Adrenal gland (tissue), 12 donors: ENCODE data around the gene PKMYT1. TPM values are rescaled to one million over a fixed set of nuclear protein-coding genes. Genes with fewer than 3 reads are reported as not detected.
"Not testable (repeated sequence)": the region's sequence is repeated elsewhere in the genome, so short reads cannot be mapped to it uniquely, and the experiment has no call there.

Experiments
- DNase-seq, 7 donors: peaks; one replicate each; pipeline ENCODE4 v3.0.0-alpha.2; 2019 to 2020
- H3K27ac ChIP-seq, 5 donors: fragments of 200-600 bp; sonication (generic) in 4 of 5; 1 replicate in 3 of 5; 2 replicates in 2 of 5; pipeline versions ENCODE4 v1.5.1 to v1.8.0; 2016 to 2020; ENCODE audit warnings: mild to moderate bottlenecking in 1 of 5
- H3K27me3 ChIP-seq: fragments of 200-600 bp; 2 replicates; pipeline ENCODE4 v1.8.0; 2021
- H3K36me3 ChIP-seq, 2 donors: fragments of 200-600 bp; replicated peaks in 1 of 2; 1 replicate in 1 of 2; 2 replicates in 1 of 2; pipeline versions ENCODE4 v1.5.1 to v1.8.0; 2018 to 2022
- H3K4me1 ChIP-seq, 2 donors: fragments of 200-600 bp; replicated peaks in 1 of 2; 1 replicate in 1 of 2; 2 replicates in 1 of 2; pipeline versions ENCODE4 v1.5.1 to v1.8.0; 2018 to 2021
- H3K4me3 ChIP-seq, 4 donors: fragments of 200-600 bp; sonication (generic) in 3 of 4; one replicate each; pipeline ENCODE4 v1.5.1; 2016 to 2018
- H3K9me3 ChIP-seq, 3 donors: fragments of 200-600 bp; sonication (generic) in 1 of 3; replicated peaks in 1 of 3; 1 replicate in 2 of 3; 2 replicates in 1 of 3; pipeline versions ENCODE4 v1.5.1 to v1.8.0; 2016 to 2021
- CTCF ChIP-seq, 6 experiments: fragments of 450-650 bp in 4 of 6; fragments of 200-600 bp in 2 of 6; sonication (generic) in 1 of 6; IDR thresholded peaks; 1 replicate in 5 of 6; 2 replicates in 1 of 6; pipeline versions ENCODE4 v1.5.1 to v1.8.0; 2016 to 2021; ENCODE audit warnings: antibody characterized with exemption in 6 of 6, mild to moderate bottlenecking in 2 of 6, moderate library complexity in 1 of 6
- POLR2A ChIP-seq, 2 donors: fragments of 450-650 bp; IDR thresholded peaks; one replicate each; pipeline ENCODE4 v1.6.1; 2017; ENCODE audit warnings: antibody characterized with exemption in 2 of 2, mild to moderate bottlenecking in 2 of 2, moderate library complexity in 1 of 2
- WGBS, 4 donors: extraction: QIAGEN DNeasy Blood & Tissue Kit in 2 of 4; methylation state at CpG; one replicate each; pipeline versions ENCODE4 v1.1.5 to v1.1.7; 2013 to 2017; 5-methylcytosine and 5-hydroxymethylcytosine counted together
- intact Hi-C, 2 donors: fragments of 100-400 bp; cut with DNase I; formaldehyde crosslinking; loops; one replicate each; pipeline versions ENCODE4 v1.14.1 to v1.15.0; 2022 to 2023
- polyA plus RNA-seq, 3 donors: library from polyadenylated mRNA; stranded (reverse); fragments of 200-250 nt in 2 of 3; fragments of 350-450 nt in 1 of 3; fragmentation: Illumina TruSeq in 1 of 3; extraction: RNeasy Lipid Tissue Mini Kit (QIAGEN cat#74804) in 1 of 3; gene quantifications; one replicate each; pipeline ENCODE4 v1.2.3, GENCODE V29; 2013 to 2014
- total RNA-seq, 9 donors: library from RNA; depleted of rRNA in 4 of 9; stranded (reverse); fragments of >200 nt in 4 of 9; fragments of 120-200 nt in 1 of 9; fragmentation: NEBNext Ultra II Directional in 1 of 9; extraction: Animal tissue kit (Norgen Biotek cat#: 25700) in 1 of 9; gene quantifications; one replicate each; pipeline versions ENCODE4 v1.1.0 to v1.2.4, GENCODE V29; 2013 to 2023
- donor health status: healthy with polysubstance abuse.
- donor health status: Bipolar disorder and iron deficiency.
- donor health status: DM: yes; HTN: yes; CAD: no.
- donor health status: DM: no; HTN: no; CAD: no.
- donor health status: DM: no; HTN: no; CAD: no.
- donor health status: DM: yes; HTN: yes; CAD: no.

Gene PKMYT1
- total and polyA plus RNA-seq, 12 donors, result 0.46 to 7.0 (median 2.9) TPM

GRCh38 chr16:2928796-2929195 is 51.5 kb downstream of the PKMYT1 start:
- 81 to 94% (median 83%) methylated on average over 6 to 11 of the region's 11 CpGs for WGBS, 4 donors
- no peak for DNase-seq
- TF ChIP-seq CTCF (IDR thresholded peaks at IDR 0.05) (no peak), POLR2A (IDR thresholded peaks at IDR 0.05) (no peak)
- Histone ChIP-seq H3K27ac (no peak overlapping the region), H3K4me3 (no peak overlapping the region), H3K9me3 (no peaks in the 10 kb centered on the region), H3K27me3 (no peaks in the 10 kb centered on the region), H3K36me3 (peaks cover 0 to 26% of the 10 kb centered on the region in 2 donors), H3K4me1 (peaks cover 0 to 8% of the 10 kb centered on the region in 2 donors)
- intact Hi-C loops, result loop anchor here in 1 of 2 donors (5.0 to 10.0 kb wide), 2 partner anchors 56 to 91 kb away; partner anchors contain the start of gene PKMYT1

- peaks cover 0 to 20% of the 10 kb centered on the region in 2 donors for H3K36me3 ChIP-seq
- H3K4me1 ChIP-seq, H3K4me3 ChIP-seq, H3K27me3 ChIP-seq, H3K9me3 ChIP-seq, H3K27ac ChIP-seq, DNase-seq: not testable (repeated sequence)
- 81 to 91% (median 83%) methylated on average over 4 of the region's 4 CpGs for WGBS, 4 donors
- intact Hi-C loops, result loop anchor here in 1 of 2 donors (5.0 to 10.0 kb wide), 2 partner anchors 57 to 91 kb away; partner anchors contain the start of gene PKMYT1
Observed at GRCh38 chr16:2928151-2928550, 52.1 kb downstream of the PKMYT1 start.

GRCh38 chr16:2927010-2927646 is 53.1 kb downstream of the PKMYT1 start:
- H3K4me3 ChIP-seq, result no peak overlapping the region
- intact Hi-C loops, result loop anchor here in 1 of 2 donors (5.0 to 10.0 kb wide), 2 partner anchors 58 to 90 kb away; partner anchors contain the start of gene PKMYT1
- DNase-seq, result peak; percentile 83 to 97 (median 92)

GRCh38 chr16:2926650-2926999 is 53.6 kb downstream of the PKMYT1 start:
- Histone ChIP-seq H3K27ac (peak overlapping the region in 1 of 5 donors; percentile 11), H3K4me3 (no peak overlapping the region), H3K27me3 (no peaks in the 10 kb centered on the region), H3K4me1 (peaks cover 0 to 8% of the 10 kb centered on the region in 2 donors), H3K36me3 (peaks cover 0 to 18% of the 10 kb centered on the region in 2 donors), H3K9me3 (no peaks in the 10 kb centered on the region)
- 70 to 84% (median 76%) methylated on average over 5 of the region's 5 CpGs for WGBS, 4 donors
- no peak for DNase-seq
- intact Hi-C loops, result loop anchor here in 1 of 2 donors (5.0 to 10.0 kb wide), 2 partner anchors 58 to 89 kb away; partner anchors contain the start of gene PKMYT1
- TF ChIP-seq POLR2A (IDR thresholded peaks at IDR 0.05) (no peak), CTCF (IDR thresholded peaks at IDR 0.05) (no peak)

More at GRCh38 chr16:2927010-2927646, 53.1 kb downstream of the PKMYT1 start:
- H3K9me3 ChIP-seq, result no peaks in the 10 kb centered on the region
- 6 to 11% (median 8%) methylated on average over 16 to 19 of the region's 19 CpGs for WGBS, 4 donors
- no peak for TF ChIP-seq POLR2A (IDR thresholded peaks at IDR 0.05)
- TF ChIP-seq CTCF (IDR thresholded peaks at IDR 0.05), result peak; percentile 93 to 98 (median 94)
- peak overlapping the region in 1 of 5 donors; percentile 11 for H3K27ac ChIP-seq
- H3K27me3 ChIP-seq, result no peaks in the 10 kb centered on the region
- H3K4me1 ChIP-seq, result peaks cover 0 to 8% of the 10 kb centered on the region in 2 donors
- H3K36me3 ChIP-seq, result peaks cover 0 to 15% of the 10 kb centered on the region in 2 donors
